BLaER1 (cell line): Measurements from ENCODE around the gene RGSL1.

ENCODE experiments used
- H3K27ac ChIP-seq: shearing (Covaris generic); formaldehyde crosslinking; 2 replicates; pipeline ENCODE4 v1.8.1; 2022
- H3K27me3 ChIP-seq: shearing (Covaris generic); formaldehyde crosslinking; 2 replicates; pipeline ENCODE4 v1.8.1; 2022
- H3K36me3 ChIP-seq: shearing (Covaris generic); formaldehyde crosslinking; 2 replicates; pipeline ENCODE4 v1.8.1; 2022
- H3K4me1 ChIP-seq: shearing (Covaris generic); formaldehyde crosslinking; 2 replicates; pipeline ENCODE4 v1.8.1; 2022
- H3K4me2 ChIP-seq: shearing (Covaris generic); formaldehyde crosslinking; 2 replicates; pipeline ENCODE4 v1.8.1; 2022
- H3K4me3 ChIP-seq: shearing (Covaris generic); formaldehyde crosslinking; 2 replicates; pipeline ENCODE4 v1.8.1; 2022
- H3K9ac ChIP-seq: shearing (Covaris generic); formaldehyde crosslinking; 2 replicates; pipeline ENCODE4 v1.8.1; 2022
- H3K9me3 ChIP-seq: shearing (Covaris generic); formaldehyde crosslinking; 2 replicates; pipeline ENCODE4 v1.8.1; 2022
- H4K20me1 ChIP-seq: shearing (Covaris generic); formaldehyde crosslinking; 2 replicates; pipeline ENCODE4 v1.8.1; 2022
- Cebpa-rat ChIP-seq: shearing (Covaris generic); IDR thresholded peaks from 2 replicates; pipeline ENCODE4 v1.8.1; 2022

The RGSL1 gene

DNA sequence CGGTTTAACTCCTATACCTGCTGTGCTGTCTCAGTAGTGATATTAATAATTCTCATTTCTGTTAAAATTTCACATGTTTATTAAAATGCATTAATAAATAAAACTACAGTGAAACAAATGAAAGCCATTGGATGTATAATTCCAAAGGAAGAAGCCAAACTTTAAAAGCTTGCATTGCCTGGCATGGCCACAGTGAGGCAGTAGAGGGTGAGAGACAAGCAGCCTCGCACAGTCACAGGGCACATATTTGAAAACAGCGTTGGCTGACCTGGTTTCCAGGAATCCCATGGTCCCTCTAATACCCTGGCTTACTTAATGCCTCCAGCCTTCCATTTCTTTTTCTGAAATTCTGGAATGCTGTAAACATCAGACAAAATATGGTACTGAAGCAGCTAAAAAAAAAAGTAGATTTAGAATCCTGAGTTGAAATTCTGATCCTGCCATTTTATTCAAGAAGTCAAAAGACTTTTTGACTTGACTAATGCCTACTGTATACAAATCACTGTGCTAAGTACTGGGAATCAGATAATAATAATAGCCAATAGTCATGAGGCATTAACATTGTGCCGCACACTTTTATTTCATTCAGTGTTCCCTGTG, 145.8 kb downstream of the RGSL1 start:
- no peaks in the 10 kb centered on the region for H3K27me3 ChIP-seq
- H3K4me1 ChIP-seq, result peaks cover 25% of the 10 kb centered on the region
- H3K27ac ChIP-seq, result no peak overlapping the region
- H3K4me2 ChIP-seq, result no peak overlapping the region
- TF ChIP-seq Cebpa-rat, result no peak
- H3K4me3 ChIP-seq, result no peak overlapping the region
- H3K9me3 ChIP-seq, result no peaks in the 10 kb centered on the region
- peaks cover 22% of the 10 kb centered on the region for H3K36me3 ChIP-seq
- no peak overlapping the region for H3K9ac ChIP-seq
- peaks cover 28% of the 10 kb centered on the region for H4K20me1 ChIP-seq

DNA sequence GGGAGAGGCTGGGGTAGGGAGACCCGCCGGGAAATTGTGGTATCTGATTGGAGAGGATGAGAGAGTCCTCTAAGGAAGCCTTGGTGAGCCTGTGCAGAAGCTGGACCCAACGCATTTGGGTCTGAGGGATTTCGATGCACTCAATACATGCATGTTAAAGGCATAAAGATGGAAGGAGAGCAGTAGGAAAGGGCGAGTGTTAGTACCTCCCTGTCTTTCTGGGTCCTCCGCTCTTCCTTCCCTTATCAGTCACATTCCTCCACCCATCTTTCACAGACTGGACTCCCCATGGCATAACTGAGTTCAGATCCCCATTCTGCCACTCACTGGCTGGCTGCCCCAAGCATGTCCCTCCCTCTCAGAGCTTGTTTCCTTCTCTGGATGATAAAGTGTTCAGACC, 147.0 kb downstream of the RGSL1 start:
- Histone ChIP-seq H4K20me1 (peaks cover 32% of the 10 kb centered on the region), H3K4me2 (no peak overlapping the region), H3K9ac (no peak overlapping the region), H3K36me3 (peaks cover 34% of the 10 kb centered on the region), H3K9me3 (no peaks in the 10 kb centered on the region), H3K27ac (no peak overlapping the region), H3K27me3 (no peaks in the 10 kb centered on the region), H3K4me3 (no peak overlapping the region), H3K4me1 (peaks cover 37% of the 10 kb centered on the region)
- no peak for TF ChIP-seq Cebpa-rat

DNA sequence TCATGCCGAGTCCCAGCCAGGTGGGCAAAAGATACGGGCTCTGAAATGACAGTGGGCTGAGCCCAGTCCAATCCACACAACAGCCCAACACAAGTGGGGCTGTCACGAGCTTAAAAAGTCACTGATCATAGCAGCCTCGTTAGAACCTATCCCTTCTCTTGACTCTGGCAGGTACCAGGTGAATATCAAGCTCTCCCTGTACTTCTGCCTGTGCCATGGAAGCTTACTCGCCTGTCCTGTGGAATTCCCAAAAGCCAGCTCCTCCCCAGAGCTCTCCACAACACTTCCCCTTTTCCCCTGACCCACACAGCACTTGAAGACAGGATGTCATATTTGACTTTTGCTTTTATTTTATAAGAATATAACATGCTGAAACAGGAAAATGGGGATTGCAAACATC, 148.3 kb downstream of the RGSL1 start:
- Histone ChIP-seq H3K4me2 (no peak overlapping the region; the same call in 1 of the 2 replicates), H3K4me3 (no peak overlapping the region), H3K9ac (0 out of 2 replicates have a peak overlapping the region, but pooled peaks have one; percentile 31), H3K27ac (no peak overlapping the region), H4K20me1 (peaks cover 39% of the 10 kb centered on the region), H3K36me3 (peaks cover 37% of the 10 kb centered on the region), H3K27me3 (no peaks in the 10 kb centered on the region), H3K9me3 (no peaks in the 10 kb centered on the region), H3K4me1 (peaks cover 50% of the 10 kb centered on the region)
- no peak for TF ChIP-seq Cebpa-rat

DNA sequence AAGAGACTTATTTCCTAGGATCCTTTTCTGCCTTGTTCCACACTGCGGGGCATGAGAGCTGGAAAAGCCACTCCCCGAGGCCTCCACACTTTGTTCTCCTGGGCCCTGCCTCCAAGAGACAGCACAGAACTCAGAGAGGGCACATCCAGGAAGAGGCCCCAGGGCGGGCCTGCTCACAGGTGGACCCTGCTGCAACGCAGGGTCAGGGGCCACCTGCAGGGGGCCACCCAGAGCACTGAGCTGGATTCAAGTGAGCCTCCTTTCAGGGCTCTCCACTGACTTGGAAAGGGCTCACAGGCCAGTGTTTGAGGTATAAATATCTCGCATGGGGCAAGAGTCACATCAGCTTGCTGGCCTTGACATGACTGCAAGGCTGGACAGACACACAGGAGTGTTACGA, 149.4 kb downstream of the RGSL1 start:
- Histone ChIP-seq H3K36me3 (peaks cover 37% of the 10 kb centered on the region), H3K4me3 (no peak overlapping the region), H3K27ac (peak overlapping the region; percentile 4; the same call in 1 of the 2 replicates), H3K9ac (no peak overlapping the region), H3K27me3 (no peaks in the 10 kb centered on the region), H4K20me1 (peaks cover 42% of the 10 kb centered on the region), H3K9me3 (no peaks in the 10 kb centered on the region), H3K4me1 (peaks cover 58% of the 10 kb centered on the region), H3K4me2 (peak overlapping the region; percentile 94)
- no peak for TF ChIP-seq Cebpa-rat

DNA sequence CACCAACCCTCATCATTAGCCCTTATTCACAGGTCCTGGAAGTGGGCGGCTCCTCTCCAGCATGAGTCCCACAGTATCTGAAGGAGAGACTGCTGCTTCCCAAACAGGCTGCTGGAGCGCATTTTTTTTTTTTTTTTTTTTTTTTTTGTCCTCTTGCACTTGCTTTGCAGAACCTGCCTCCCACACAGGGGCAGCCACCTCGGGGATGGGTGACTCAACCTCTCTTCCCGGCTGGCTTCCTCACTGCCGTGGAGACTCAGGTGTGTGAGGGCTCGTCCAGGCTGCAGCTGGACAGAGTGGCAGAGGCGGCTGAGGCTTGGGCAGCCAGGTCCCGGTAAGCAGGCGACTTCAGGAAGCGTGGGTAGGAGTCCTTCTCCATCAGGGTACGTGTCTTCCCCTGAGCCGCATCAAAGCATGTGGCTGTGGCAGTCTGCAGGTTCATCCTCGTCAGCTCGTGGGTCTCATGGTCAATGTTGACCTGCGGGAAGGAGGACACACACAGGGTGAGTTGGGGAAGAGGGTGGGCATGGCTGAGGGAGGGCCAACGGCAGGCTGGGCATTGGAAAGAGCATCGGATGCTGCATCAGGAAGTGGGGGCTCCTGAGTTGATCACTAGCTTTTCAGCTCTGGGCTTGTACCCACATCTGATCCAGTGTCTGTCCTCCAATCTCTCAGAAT, 150.2 kb downstream of the RGSL1 start:
- H3K27ac ChIP-seq, result peak overlapping the region; percentile 57; the same call in 1 of the 2 replicates
- no peak overlapping the region; the same call in 1 of the 2 replicates for H3K4me3 ChIP-seq
- H3K36me3 ChIP-seq, result peaks cover 37% of the 10 kb centered on the region
- H3K4me1 ChIP-seq, result peaks cover 65% of the 10 kb centered on the region
- H3K4me2 ChIP-seq, result peak overlapping the region; percentile 94; the same call in 1 of the 2 replicates
- H3K27me3 ChIP-seq, result no peaks in the 10 kb centered on the region
- H4K20me1 ChIP-seq, result peaks cover 42% of the 10 kb centered on the region
- TF ChIP-seq Cebpa-rat, result no peak
- H3K9ac ChIP-seq, result no peak overlapping the region
- no peaks in the 10 kb centered on the region for H3K9me3 ChIP-seq

DNA sequence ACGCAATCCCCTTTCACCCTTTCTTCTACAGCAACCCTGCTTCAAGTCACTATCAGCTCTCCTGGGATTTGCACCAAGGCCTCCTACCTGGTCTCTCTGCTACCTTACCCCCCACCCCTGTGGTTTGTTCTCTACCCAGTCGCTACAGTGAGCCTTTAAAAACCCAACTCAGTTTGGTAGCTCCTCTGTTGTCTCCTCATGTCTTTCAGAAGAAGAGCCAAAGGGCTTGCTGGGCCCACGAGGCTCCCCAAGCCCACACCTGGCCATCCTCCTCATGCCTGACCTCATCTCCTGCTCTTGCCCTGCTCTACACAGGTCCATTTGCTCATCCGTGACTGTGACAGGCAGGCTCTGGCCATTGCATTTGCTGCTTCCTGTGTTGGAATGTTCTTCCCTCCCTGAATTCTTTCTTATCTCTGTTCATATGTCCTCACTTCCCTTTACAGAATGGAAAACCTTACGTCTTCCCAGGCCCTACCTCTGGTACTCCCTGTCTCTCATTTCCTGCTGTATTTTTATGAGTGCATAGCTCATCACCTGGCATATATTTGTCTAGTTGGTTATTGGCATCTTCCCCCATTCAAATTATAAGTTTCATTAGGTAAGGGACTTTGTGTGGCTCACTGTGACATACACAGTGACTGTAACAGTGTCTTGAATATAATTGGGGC, 150.9 kb downstream of the RGSL1 start:
- Histone ChIP-seq H3K36me3 (peaks cover 37% of the 10 kb centered on the region), H3K9me3 (no peaks in the 10 kb centered on the region), H3K4me1 (peaks cover 65% of the 10 kb centered on the region), H3K27me3 (no peaks in the 10 kb centered on the region), H4K20me1 (peaks cover 42% of the 10 kb centered on the region), H3K27ac (peak overlapping the region; percentile 57), H3K9ac (peak overlapping the region; percentile 46; the same call in 1 of the 2 replicates), H3K4me2 (peak overlapping the region; percentile 94), H3K4me3 (no peak overlapping the region; the same call in 1 of the 2 replicates)
- TF ChIP-seq Cebpa-rat, result no peak

DNA sequence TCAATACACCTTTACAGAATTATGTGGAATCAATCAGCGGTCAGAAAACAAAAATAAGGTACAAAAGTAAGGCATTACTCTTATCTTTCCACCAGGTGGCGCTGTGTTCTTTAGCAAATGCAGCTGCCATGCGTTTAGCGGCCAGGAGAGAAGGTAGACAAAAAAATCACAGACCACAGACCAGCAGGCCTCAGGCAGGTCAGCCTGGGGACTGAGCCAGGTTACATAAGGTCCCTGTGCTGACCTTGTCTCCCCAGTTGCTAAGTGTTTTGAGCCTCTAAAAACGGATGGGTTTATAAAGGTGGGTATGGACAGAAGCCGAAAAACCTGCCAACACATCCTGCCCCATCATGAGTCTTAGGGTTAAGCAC, 151.5 kb downstream of the RGSL1 start:
- H3K4me3 ChIP-seq, result peak overlapping the region; percentile 76
- H3K4me1 ChIP-seq, result peaks cover 65% of the 10 kb centered on the region
- peak overlapping the region; percentile 94 for H3K4me2 ChIP-seq
- H3K36me3 ChIP-seq, result peaks cover 37% of the 10 kb centered on the region
- peak overlapping the region; percentile 62 for H3K27ac ChIP-seq
- TF ChIP-seq Cebpa-rat, result no peak
- H4K20me1 ChIP-seq, result peaks cover 42% of the 10 kb centered on the region
- H3K27me3 ChIP-seq, result no peaks in the 10 kb centered on the region
- H3K9me3 ChIP-seq, result no peaks in the 10 kb centered on the region
- peak overlapping the region; percentile 80 for H3K9ac ChIP-seq

DNA sequence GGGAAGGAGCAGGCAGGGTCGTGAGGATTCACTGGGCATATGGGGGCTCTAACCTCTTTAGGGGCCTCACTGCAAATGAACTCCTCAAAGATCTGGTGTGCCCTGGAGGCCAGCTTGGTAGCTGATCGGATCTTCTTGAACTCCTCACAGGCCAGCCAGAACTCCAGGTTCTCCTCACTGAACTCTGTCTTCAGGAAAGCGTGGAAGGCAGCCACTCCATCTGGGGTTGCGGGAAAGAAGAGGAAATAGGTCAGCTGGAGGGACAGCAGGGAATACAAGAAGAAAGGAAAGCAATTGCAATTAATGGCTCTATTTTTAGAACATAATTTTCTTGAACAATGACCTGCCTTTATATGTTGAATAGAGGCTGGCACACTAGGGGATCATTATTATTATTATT, 152.0 kb downstream of the RGSL1 start:
- TF ChIP-seq Cebpa-rat, result no peak
- H3K4me3 ChIP-seq, result peak overlapping the region; percentile 76
- peak overlapping the region; percentile 94 for H3K4me2 ChIP-seq
- H3K9ac ChIP-seq, result peak overlapping the region; percentile 80
- H3K27ac ChIP-seq, result peak overlapping the region; percentile 62
- H3K9me3 ChIP-seq, result no peaks in the 10 kb centered on the region
- H4K20me1 ChIP-seq, result peaks cover 42% of the 10 kb centered on the region
- H3K36me3 ChIP-seq, result peaks cover 37% of the 10 kb centered on the region
- no peaks in the 10 kb centered on the region for H3K27me3 ChIP-seq
- H3K4me1 ChIP-seq, result peaks cover 70% of the 10 kb centered on the region

DNA sequence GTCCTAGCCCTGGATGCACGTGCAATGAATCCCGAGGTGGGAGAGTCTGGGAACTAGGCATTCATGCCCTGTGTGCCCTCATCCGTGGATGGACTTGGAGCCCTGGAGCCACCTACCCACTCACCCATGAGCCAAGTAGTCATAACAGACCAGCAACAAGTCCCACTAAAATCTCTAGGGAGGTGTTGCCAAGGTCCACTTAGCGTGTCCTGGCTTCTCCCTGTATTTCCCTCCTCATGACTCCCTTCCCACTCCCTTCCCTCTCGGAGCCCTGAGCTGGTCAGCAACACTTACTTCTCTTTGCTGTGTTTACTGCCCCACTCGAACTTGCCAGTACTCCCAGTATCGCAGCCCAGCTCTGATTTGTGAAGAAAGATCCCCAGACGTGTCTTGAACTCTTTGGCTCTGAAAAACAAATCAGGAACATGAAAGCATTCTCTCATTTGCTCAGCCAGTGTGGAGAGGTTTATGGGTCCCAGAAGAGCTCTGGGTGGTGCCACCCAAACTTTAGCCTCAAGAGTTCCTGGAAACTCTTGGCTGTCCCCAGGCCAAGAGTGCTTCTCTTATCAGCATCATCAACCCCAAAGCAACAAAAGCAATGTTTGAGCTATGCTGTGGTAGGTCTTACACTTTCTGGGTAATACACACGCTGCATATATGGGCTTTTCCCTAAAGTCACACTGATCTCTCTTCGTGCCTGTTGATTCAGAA, 153.1 kb downstream of the RGSL1 start:
- H3K9ac ChIP-seq, result peak overlapping the region; percentile 80
- H3K4me2 ChIP-seq, result peak overlapping the region; percentile 94

More for the DNA sequence above, 153.1 kb downstream of the RGSL1 start:
- H4K20me1 ChIP-seq, result peaks cover 41% of the 10 kb centered on the region
- H3K9me3 ChIP-seq, result no peaks in the 10 kb centered on the region
- H3K4me3 ChIP-seq, result peak overlapping the region; percentile 76
- H3K4me1 ChIP-seq, result peaks cover 80% of the 10 kb centered on the region
- TF ChIP-seq Cebpa-rat, result no peak
- peaks cover 37% of the 10 kb centered on the region for H3K36me3 ChIP-seq
- H3K27me3 ChIP-seq, result no peaks in the 10 kb centered on the region
- H3K27ac ChIP-seq, result peak overlapping the region; percentile 74
